ENCODE data around the gene MYH6.

- TF ChIP-seq CTCF (IDR thresholded peaks at IDR 0.05) (no peak), POLR2A (IDR thresholded peaks at IDR 0.05) (no peak)
Observed at GRCh38 chr14:23372509-23372908, 35.6 kb downstream of the MYH6 start, which contains the start of gene IL25.

Measured in body of pancreas (tissue), 4 donors.